Anterior cingulate cortex (tissue), 58 donors: ENCODE data around the gene LGALS1.
A peak's percentile ranks its signal among the peaks of the same experiment; 100 is the strongest.

Experiments
- DNase-seq, 58 donors: peaks; one replicate each; lab custom pipeline; 2025; lab: John Stamatoyannopoulos, UW

LGALS1 gene

DNA sequence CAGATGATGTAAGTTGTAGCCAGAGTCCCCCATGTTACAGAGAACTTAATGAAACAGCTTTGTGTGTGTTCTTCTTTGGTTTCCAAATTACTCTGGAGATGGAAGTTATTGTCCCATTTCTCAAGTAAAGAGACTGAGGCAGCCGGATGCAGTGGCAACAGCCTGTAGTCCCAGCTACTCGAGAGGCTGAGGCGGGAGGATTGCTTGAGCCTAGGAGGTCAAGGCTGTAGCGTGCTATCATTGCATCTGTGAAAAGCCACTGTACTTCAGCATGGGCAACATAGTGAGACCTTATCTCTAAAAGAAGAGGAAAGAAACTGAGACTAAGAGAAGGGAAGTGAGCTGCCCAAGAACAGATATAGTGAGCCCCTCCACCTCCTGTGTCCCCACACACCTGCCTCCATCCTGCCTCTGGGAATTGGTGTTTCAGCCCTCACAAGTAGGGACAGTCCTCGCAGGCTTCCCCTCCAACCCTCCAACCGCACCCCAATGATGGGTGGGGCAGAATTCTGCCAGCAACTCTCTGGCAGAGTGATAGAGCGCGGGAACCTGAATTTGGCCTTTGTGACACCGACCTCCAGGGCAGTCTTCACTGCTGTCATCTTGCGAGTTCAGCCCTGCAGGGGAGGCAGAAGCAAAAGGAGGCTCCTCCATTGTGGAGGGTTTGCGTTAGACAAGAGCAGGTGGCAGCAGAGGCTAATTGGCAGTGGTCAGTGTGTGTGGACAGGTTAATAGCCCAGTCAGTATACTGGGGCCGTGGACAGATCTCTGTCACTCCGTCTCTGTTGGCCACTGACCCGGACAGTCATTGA is 15.3 kb upstream of the LGALS1 start:
- no peak for DNase-seq

DNA sequence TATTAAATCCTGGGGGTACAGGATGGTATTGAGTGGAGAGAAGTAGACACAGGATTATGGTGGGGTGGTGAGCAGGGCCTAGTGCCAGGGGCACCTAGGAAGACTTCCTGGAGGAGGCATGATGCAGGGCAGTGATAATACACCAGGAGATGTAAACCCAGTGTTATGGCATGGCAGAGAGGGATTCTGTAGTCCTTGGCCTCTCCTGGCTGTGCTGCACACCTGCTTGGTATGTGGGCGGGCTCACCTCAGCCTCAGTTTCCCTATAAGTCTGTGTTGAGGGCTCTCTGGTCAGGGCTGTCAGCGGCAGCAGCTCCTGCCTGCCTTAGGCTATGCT is 14.8 kb upstream of the LGALS1 start:
- no peak for DNase-seq

DNA sequence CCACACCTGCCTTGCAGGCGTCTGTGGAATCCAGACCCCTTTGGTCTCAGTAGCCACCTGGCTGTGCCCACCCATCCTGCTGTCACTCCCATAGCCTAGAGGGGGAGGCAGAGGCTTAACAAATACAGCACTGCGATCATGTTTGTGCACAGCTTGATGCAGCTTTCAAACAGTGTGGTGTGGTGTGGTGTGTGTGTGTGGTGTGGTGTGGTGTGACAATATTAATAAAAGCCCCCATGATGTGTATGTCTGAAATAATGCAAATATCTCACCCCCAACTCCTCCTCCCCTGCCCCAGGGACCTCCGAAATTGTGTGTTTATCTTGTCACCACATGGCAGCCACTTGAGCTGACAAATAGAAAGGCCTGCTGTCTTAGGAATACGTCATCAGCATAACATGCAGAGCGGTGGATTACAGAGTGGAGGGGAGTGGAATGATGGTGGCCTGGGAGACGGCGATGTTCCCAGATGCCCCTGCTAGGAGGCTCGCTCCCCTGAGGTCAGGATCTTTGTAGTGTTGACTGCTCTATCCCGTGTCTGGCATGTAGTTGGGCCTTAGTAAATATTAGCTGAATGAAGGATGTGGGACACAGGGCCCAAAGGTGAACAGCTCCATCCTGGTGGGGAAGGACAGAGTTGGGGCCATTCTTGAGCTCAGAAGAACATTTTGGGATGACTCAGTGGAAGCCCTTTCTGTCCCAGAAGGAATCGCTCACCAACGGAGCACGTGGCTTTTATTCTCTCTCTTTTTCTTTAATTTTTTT is 14.1 kb upstream of the LGALS1 start:
- peak in 34 of 58 donors; percentile 13 to 75 (median 54) for DNase-seq

- DNase-seq = no peak
Observed at GRCh38 chr22:37662039-37662438, 13.4 kb upstream of the LGALS1 start.

GRCh38 chr22:37663521-37664140 is 11.8 kb upstream of the LGALS1 start:
- DNase-seq = no peak

DNA sequence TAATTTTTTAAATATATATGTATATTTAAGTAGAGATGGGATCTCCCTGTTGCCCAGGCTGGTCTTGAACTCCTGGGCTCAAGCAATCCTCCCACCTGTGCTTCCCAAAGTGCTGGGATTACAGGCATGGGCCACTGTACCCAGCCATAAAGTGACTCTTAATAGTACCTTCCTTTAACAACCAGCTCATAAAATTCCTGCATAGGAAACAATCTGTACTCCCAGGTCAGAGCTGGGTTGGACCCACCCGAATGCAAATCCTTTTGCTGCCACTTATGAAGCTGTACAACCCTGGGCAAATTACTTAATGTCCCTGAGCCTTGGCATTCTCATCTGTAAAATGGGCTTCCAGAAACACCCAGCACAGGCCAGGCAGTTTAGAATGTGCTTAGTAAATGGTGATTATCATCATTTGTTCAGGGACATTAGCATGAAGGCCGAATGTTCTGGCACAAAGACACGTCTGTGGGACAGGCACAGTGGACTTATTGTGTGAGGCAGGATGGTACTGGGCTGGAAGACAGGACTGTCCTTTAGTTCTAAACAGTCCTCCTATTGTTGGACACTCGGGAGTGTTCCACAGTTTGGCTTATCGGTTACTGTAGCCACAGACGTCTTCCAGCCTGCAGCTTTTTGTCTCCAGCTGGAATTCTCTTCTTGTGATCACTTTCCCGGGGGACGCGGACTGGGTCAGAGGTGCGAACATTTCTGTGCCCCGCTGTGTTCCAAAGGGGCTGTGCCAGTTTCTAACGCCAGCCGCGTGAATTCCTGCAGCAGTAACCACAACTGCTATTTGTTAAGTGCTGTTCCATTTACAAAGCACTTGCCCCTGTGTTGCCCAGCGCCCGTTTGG is 11.0 kb upstream of the LGALS1 start:
- peak in 46 of 58 donors; percentile 19 to 95 (median 64) for DNase-seq

DNA sequence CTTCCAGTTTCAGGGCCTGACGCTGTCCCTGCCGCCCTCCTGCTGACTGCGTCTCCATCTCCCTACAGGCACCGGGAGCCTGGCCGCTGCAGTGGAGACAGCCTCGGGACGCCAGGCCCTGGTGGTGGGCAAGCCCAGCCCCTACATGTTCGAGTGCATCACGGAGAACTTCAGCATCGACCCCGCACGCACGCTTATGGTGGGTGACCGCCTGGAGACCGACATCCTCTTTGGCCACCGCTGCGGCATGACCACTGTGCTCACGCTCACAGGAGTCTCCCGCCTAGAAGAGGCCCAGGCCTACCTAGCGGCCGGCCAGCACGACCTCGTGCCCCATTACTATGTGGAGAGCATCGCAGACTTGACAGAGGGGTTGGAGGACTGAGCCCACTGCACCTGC is 9.9 kb upstream of the LGALS1 start:
- no peak for DNase-seq

- no peak for DNase-seq
Observed at GRCh38 chr22:37669586-37669985, 5.8 kb upstream of the LGALS1 start.

- DNase-seq = no peak
Observed at GRCh38 chr22:37672206-37672919, 3.1 kb upstream of the LGALS1 start.

DNA sequence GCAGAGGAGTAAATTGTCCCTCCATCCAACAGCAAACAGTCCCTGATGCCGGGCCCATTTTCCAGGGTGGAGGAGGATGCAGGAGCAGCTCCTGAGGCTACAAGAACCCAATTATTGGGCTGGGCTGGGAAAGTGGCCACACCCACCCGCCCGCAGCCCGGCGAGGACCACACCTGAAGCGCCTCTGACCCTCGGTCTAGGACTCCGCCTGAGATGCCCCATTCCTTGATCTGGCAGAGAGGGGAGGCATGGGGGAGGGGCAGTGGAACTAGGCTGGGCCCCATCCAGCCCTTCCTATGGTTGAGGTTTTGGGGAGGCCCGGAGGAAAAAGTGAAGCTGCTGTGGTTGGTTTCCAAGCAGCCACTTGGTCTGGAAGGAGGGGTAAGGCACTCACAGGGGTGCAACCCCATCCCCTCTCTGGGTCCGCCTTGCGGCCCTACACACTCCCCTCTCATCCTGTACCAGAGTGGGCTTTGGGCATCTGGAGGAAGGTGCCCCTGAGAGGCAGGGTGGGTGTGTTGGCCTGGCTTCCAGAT is 2.4 kb upstream of the LGALS1 start:
- no peak for DNase-seq

DNA sequence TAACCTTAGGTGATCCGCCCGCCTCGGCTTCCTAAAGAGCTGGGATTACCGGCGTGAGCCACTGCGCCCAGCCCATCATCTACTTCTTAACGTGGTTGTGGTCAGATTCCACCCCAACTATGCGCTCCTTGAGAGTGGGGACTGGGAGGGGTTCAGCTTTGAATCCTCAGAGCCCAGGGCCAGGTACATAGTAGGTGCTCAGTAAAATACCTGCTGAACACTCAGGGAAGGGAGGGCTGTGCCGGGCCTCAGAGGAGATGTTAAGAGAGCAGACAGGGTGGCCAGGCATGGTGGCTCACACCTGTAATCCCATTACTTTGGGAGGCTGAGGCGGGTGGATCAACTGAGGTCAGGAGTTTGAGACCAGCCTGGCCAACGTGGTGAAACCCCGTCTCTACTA is 1.2 kb upstream of the LGALS1 start:
- DNase-seq = no peak

DNA sequence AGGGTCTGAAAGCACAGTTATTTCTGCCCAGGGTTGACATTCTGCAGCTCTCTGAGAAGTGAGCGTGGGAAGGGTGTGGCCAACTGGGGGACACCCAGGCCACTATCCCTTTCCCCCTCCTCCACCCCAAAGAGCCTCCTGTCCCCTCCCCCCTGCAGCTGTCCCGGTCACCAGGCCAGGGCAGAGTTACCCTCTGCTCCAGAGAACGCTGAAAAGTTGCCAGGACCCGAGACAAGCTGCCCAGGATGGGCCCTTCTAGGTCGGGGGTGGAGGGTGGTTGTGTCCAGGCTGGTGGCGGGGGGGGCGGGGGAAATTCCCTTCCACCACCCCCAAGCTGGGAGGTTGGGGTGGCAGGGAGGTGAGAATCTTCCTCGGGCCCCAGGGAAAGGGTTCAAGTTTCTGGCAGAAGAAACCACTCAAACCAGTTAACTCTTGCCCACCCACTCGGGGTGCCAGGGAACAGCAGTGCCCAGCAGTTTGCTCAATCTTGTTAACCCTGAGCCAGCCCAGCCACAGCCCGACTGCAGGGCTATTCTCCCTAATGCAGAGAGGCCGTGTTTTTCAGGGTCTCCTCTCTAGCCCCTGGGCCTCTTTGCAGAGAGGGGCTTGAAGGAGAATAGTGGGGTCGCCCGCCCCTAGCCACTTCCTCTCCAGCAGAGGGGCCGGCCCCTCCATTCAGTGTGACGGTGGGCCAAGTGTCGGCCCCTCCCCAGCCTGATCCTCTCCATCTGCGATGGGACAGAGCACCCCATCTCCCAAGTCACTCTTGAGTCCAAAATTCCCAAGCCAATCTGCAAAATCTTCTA is 697 bp downstream of the LGALS1 start:
- peak in 23 of 58 donors; percentile 10 to 66 (median 28) for DNase-seq

DNA sequence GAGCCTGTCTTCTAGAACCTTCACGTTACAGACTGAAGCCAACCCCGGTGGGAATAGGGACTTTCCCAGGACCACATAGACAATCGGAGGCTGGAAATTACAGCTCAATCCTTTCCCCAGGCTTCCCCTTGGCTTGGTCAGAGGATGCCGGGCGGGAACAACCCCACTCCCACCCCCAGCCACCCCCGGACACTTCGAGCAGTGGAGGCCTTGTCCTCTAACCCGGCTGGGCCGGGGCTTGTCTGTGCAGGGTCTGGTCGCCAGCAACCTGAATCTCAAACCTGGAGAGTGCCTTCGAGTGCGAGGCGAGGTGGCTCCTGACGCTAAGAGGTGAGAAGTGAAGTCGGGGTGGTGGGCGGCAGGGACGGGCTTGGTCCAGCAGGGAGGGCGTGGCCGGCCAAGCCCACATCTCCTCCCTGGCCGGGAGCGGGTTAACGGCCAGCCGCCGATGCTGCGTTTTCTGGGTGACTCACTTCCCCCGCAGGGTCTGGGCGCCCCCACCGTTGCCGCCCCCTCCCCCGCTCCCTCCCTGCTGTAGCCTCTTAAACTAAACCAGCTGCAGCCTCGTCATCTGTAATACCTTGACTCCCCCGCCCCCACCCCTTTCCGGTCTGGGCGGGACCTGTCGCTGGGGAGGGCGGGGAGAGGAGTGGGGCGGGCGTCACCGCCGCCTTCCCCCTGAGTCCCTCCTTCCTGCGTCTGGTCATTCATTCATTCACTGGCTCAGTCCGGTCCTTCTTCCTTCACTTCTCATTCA is 1.5 kb downstream of the LGALS1 start:
- peak in 47 of 58 donors; percentile 10 to 84 (median 38) for DNase-seq

DNA sequence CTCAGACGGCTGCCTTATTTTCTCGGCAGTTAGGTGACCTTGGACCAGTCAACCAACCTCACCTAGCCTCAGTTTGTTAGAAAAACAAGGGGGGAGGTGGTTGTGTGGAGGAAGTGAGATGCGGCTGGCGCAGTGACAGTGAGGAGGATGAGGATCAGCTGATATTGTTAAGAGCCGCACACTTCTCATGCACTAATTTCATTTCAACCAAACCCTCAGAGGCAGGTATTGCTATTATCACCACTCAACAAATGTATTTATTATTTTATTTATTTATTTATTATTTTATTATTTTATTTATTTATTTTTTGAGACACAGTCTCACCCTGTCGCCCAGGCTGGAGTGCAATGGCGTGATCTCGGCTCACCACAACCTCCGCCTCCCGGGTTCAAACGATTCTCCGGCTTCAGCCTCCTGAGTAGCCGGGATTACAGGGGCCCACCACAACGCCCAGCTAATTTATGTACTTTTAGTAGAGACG is 2.1 kb downstream of the LGALS1 start:
- no peak for DNase-seq

GRCh38 chr22:37678372-37678771 is 2.9 kb downstream of the LGALS1 start:
- no peak for DNase-seq

- no peak for DNase-seq
Observed at GRCh38 chr22:37679670-37680069, 4.2 kb downstream of the LGALS1 start.

GRCh38 chr22:37680191-37680851 is 4.9 kb downstream of the LGALS1 start:
- DNase-seq = no peak
